Brain pericyte (primary cell): ENCODE measurements around the gene SLC35G1.

Source experiments
- DNase-seq: peaks from one replicate; pipeline ENCODE4 v3.0.0-alpha.2; 2012; ENCODE audit warnings: low read depth, low spot score

SLC35G1 gene

GRCh38 chr10:93876381-93876780, 17.4 kb upstream of the SLC35G1 start:
- no peak for DNase-seq

- DNase-seq, result no peak
These were observed 14.5 kb upstream of the SLC35G1 start for GRCh38 chr10:93879273-93879672.

GRCh38 chr10:93894516-93895378, 969 bp downstream of the SLC35G1 start:
- DNase-seq, result no peak

- no peak for DNase-seq
These were observed 3.4 kb downstream of the SLC35G1 start for GRCh38 chr10:93897070-93897780.

GRCh38 chr10:93899109-93899508, 5.3 kb downstream of the SLC35G1 start:
- DNase-seq, result no peak

GRCh38 chr10:93903051-93903450, 9.3 kb downstream of the SLC35G1 start:
- no peak for DNase-seq

- DNase-seq, result no peak
These were observed 11.1 kb downstream of the SLC35G1 start for GRCh38 chr10:93904901-93905300.

GRCh38 chr10:93907059-93907458, 13.3 kb downstream of the SLC35G1 start:
- DNase-seq, result no peak

GRCh38 chr10:93911866-93912265, 18.1 kb downstream of the SLC35G1 start:
- no peak for DNase-seq

- DNase-seq, result no peak
These were observed 18.7 kb downstream of the SLC35G1 start for GRCh38 chr10:93912444-93912843.

GRCh38 chr10:93913706-93914105, 19.9 kb downstream of the SLC35G1 start:
- DNase-seq, result no peak

- no peak for DNase-seq
These were observed 21.8 kb downstream of the SLC35G1 start for GRCh38 chr10:93915598-93915997.

- DNase-seq, result no peak
These were observed 22.7 kb downstream of the SLC35G1 start for GRCh38 chr10:93916257-93917063.

GRCh38 chr10:93917064-93917391, 23.2 kb downstream of the SLC35G1 start:
- no peak for DNase-seq

- no peak for DNase-seq
These were observed 24.0 kb downstream of the SLC35G1 start for GRCh38 chr10:93917821-93918220.

GRCh38 chr10:93921338-93921737, 27.6 kb downstream of the SLC35G1 start:
- DNase-seq, result no peak

- DNase-seq, result no peak
These were observed 32.8 kb downstream of the SLC35G1 start for GRCh38 chr10:93926613-93927012.

- no peak for DNase-seq
These were observed 44.4 kb downstream of the SLC35G1 start for GRCh38 chr10:93938140-93938539.

- no peak for DNase-seq
These were observed 47.1 kb downstream of the SLC35G1 start for GRCh38 chr10:93940881-93941280.

GRCh38 chr10:93941606-93942005, 47.8 kb downstream of the SLC35G1 start:
- DNase-seq, result no peak

GRCh38 chr10:93945819-93946218, 52.0 kb downstream of the SLC35G1 start:
- DNase-seq, result no peak

- peak; percentile 32 for DNase-seq
These were observed 53.3 kb downstream of the SLC35G1 start for GRCh38 chr10:93947055-93947454.
